OCI-LY7 (cell line): ENCODE data around the gene TRNT1. TPM values are rescaled to one million over a fixed set of nuclear protein-coding genes. Genes with fewer than 3 reads are reported as not detected.

Experiments used
- Bru-seq: library from RNA; stranded (reverse); fragments of 400-500 nt; gene quantifications from one replicate; lab custom pipeline; 2021; lab: Mats Ljungman, UMichigan
- BruChase-seq, 2 experiments: library from RNA; stranded (reverse); fragments of 400-500 nt; gene quantifications; one replicate each; lab custom pipeline; 2021; lab: Mats Ljungman, UMichigan
- BruUV-seq: library from RNA; stranded (reverse); fragments of 400-500 nt; replicated peaks from 2 replicates; lab custom pipeline; 2021; lab: Mats Ljungman, UMichigan
- CTCF ChIA-PET: fragments of 300-600 bp; sonication (Branson Sonifier 250); formaldehyde crosslinking; loops from one replicate; lab custom pipeline; 2022; ENCODE audit warnings: antibody characterized with exemption; ENCODE audit not compliant: unreplicated experiment; lab: Charles Lee
- POLR2A ChIA-PET: fragments of 300-600 bp; sonication (Branson Sonifier 250); formaldehyde crosslinking; loops from one replicate; lab custom pipeline; 2022; ENCODE audit warnings: antibody characterized with exemption; lab: Charles Lee
- DNase-seq: peaks from one replicate; pipeline ENCODE4 v3.0.0-alpha.2; 2015; ENCODE audit warnings: low spot score
- H2AFZ ChIP-seq: fragments of 200-600 bp; sonication (generic), shearing (Covaris generic); 2 replicates; pipeline ENCODE4 v1.6.1; 2014; ENCODE audit warnings: mild to moderate bottlenecking, antibody characterized with exemption, low read length, moderate library complexity
- H3K27ac ChIP-seq: fragments of 200-600 bp; sonication (generic); 2 replicates; pipeline ENCODE4 v1.5.1; 2014; ENCODE audit warnings: mixed run types, low read depth, mild to moderate bottlenecking, moderate library complexity, low read length, inconsistent platforms; ENCODE audit not compliant: poor library complexity, severe bottlenecking
- H3K36me3 ChIP-seq: fragments of 200-600 bp; sonication (generic); 2 replicates; pipeline ENCODE4 v1.6.1; 2014; ENCODE audit warnings: mild to moderate bottlenecking, antibody characterized with exemption, low read length, moderate library complexity, mixed read lengths; ENCODE audit not compliant: insufficient read depth
- H3K4me1 ChIP-seq: fragments of 200-600 bp; sonication (generic); 2 replicates; pipeline ENCODE4 v1.5.1; 2014; ENCODE audit warnings: mild to moderate bottlenecking, low read length; ENCODE audit not compliant: insufficient read depth, poor library complexity, severe bottlenecking
- H3K4me2 ChIP-seq: fragments of 200-600 bp; sonication (generic); 2 replicates; pipeline ENCODE4 v1.6.1; 2014; ENCODE audit warnings: mild to moderate bottlenecking, low read length
- H3K4me3 ChIP-seq: fragments of 200-600 bp; sonication (generic); 2 replicates; pipeline ENCODE4 v1.5.1; 2014; ENCODE audit warnings: mild to moderate bottlenecking, low read depth, low read length; ENCODE audit not compliant: poor library complexity, severe bottlenecking
- H3K79me2 ChIP-seq: fragments of 200-600 bp; sonication (generic); 2 replicates; pipeline ENCODE4 v1.6.1; 2016; ENCODE audit warnings: low read depth, mild to moderate bottlenecking, low read length, moderate library complexity, mixed read lengths; ENCODE audit not compliant: insufficient read depth
- H3K9me2 ChIP-seq: fragments of 200-600 bp; sonication (generic); 2 replicates; pipeline ENCODE4 v1.6.1; 2016; ENCODE audit warnings: mild to moderate bottlenecking, low read length, mixed read lengths; ENCODE audit not compliant: insufficient read depth
- H3K9me3 ChIP-seq: fragments of 200-600 bp; sonication (generic); 2 replicates; pipeline ENCODE4 v1.6.1; 2014; ENCODE audit warnings: mild to moderate bottlenecking, mixed run types, low read length, mixed read lengths
- H4K20me1 ChIP-seq: fragments of 200-600 bp; sonication (generic); 2 replicates; pipeline ENCODE4 v1.6.1; 2014; ENCODE audit warnings: mild to moderate bottlenecking, antibody characterized with exemption, low read length, moderate library complexity, mixed read lengths; ENCODE audit not compliant: insufficient read depth
- EZH2phosphoT487 ChIP-seq: fragments of 200-600 bp; sonication (generic); IDR thresholded peaks from 2 replicates; pipeline ENCODE4 v1.6.1; 2018; ENCODE audit warnings: low read depth, borderline replicate concordance, mild to moderate bottlenecking, mixed run types, antibody characterized with exemption, low read length, moderate library complexity, mixed read lengths
- intact Hi-C: fragments of 100-400 bp; cut with micrococcal nuclease; formaldehyde crosslinking; loops from one replicate; pipeline ENCODE4 v1.10.0; 2022; ENCODE audit not compliant: unreplicated experiment
- long read RNA-seq: library from polyadenylated mRNA; stranded (forward); transcript quantifications from one replicate; pipeline ENCODE4 v2.0.0, GENCODE V29; 2022
- total RNA-seq, 2 experiments: library from RNA; depleted of rRNA in 1 of 2; stranded (reverse); fragments of >200 nt in 1 of 2; shearing (Covaris generic) in 1 of 2; gene quantifications; 2 replicates each; pipeline ENCODE4 v1.2.3, GENCODE V29; 2014 to 2022
- TF ChIP-seq, protein P1 (sequence below): fragments of 200-600 bp; sonication (generic); conservative IDR thresholded peaks from 2 replicates; pipeline ENCODE4 v1.5.1; 2014; ENCODE audit warnings: mild to moderate bottlenecking, antibody characterized with exemption, low read length, moderate library complexity, mixed read lengths

TRNT1 gene
- total RNA-seq (2014; rRNA removed; shearing (Covaris generic)) (46.5 and 64.4 TPM in 2 replicates), total RNA-seq (2022) (50.2 and 58.6 TPM in 2 replicates), Bru-seq, nascent RNA (percentile 95 among the genes with signal in this experiment), BruChase-seq, experiment 1, labeled RNA remaining after a 6-hour chase (percentile 86 among the genes with signal in this experiment), BruChase-seq, experiment 2, labeled RNA remaining after a 2-hour chase (percentile 89 among the genes with signal in this experiment)
- long read RNA-seq, transcript TRNT1-208 (10 exons, 1,871 nt), result minor isoform, 5 of 173 reads
- long read RNA-seq, transcript TRNT1-201 (8 exons, 2,276 nt), result major isoform, 60 of 173 reads
- long read RNA-seq, partial matches to known transcripts, result 31 of 173 reads
- long read RNA-seq, other reads (novel, unspliced or antisense), result 75 of 173 reads

DNA sequence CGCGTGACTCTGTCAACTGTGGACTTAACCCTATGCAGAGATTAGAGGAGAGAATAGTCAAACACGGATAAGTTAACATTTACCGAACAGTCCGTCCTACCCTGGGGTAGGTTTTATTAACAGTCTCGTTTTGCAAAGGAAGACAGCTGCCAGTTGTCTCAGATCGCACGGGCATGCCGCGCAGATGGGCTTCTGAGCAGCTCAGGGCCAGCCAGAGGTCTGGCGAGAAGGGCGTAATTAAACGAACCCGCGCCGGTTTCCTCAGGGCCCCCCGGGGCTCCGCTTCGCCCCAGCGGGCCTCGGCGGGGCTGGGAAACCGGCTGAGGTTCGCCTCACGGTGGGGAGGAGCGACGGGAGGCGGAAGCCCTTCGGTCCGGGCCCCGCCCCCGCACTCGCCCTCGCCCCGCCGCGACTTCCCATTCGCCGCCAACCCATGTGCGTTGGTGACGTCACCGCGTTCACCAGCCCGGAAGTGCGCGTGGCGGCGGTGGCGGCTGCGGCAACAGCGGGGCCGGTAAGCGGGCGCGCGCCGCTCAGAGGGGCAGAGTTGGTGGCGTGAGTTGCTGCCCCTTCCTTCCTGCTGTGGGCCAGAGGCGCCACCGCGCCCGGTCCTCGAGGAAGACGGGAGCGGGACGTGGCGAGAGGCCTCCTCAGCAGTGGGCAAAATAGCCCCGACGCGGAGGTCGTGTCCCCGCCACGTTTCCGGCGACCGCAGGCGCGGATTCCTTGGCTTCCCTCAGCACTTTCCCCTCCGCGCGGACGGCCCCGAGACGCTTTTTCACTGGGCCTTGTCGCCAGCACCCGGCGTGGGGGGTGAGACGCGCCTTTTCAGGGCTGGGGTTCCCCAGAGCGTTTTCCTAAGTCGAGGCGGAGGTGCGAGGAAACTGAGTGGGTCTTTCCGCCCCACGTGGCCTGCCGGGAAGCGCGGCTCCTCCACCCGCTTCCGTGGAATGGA lies at the start of gene TRNT1:
Gene TRNT1 (plus strand): TSS at position 464 of the 955 bp plus-strand sequence. CDS start 2,101 bp downstream, outside the sequence.
- peak within 1 kb of the TSS; percentile 92 for H2AFZ ChIP-seq
- ChIA-PET POLR2A (interaction anchor here (1.0 kb wide), 1 partner anchor 38 kb away, joined by 3 read pairs; no protein-coding TSS in a partner anchor), CTCF (no interaction called here)
- H3K4me3 ChIP-seq, result peak within 1 kb of the TSS; percentile 91
- intact Hi-C loops, result loop anchor here (2.0 kb wide), 1 partner anchor 38 kb away; no protein-coding TSS in a partner anchor
- peaks cover 34% of the 10 kb centered on the region for H3K79me2 ChIP-seq
- H3K9me3 ChIP-seq, result no peaks in the 10 kb centered on the region
- H3K36me3 ChIP-seq, result peaks cover 29% of the 10 kb centered on the region
- H3K9me2 ChIP-seq, result no peaks in the 10 kb centered on the region
- no TSS peak for BruUV-seq
- no peaks in the 10 kb centered on the region for H4K20me1 ChIP-seq
- peak within 1 kb of the TSS; percentile 82 for H3K4me2 ChIP-seq
- no peak for TF ChIP-seq EZH2phosphoT487
- TF ChIP-seq, protein P1, sequence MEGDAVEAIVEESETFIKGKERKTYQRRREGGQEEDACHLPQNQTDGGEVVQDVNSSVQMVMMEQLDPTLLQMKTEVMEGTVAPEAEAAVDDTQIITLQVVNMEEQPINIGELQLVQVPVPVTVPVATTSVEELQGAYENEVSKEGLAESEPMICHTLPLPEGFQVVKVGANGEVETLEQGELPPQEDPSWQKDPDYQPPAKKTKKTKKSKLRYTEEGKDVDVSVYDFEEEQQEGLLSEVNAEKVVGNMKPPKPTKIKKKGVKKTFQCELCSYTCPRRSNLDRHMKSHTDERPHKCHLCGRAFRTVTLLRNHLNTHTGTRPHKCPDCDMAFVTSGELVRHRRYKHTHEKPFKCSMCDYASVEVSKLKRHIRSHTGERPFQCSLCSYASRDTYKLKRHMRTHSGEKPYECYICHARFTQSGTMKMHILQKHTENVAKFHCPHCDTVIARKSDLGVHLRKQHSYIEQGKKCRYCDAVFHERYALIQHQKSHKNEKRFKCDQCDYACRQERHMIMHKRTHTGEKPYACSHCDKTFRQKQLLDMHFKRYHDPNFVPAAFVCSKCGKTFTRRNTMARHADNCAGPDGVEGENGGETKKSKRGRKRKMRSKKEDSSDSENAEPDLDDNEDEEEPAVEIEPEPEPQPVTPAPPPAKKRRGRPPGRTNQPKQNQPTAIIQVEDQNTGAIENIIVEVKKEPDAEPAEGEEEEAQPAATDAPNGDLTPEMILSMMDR, result no peak
- H3K27ac ChIP-seq, result peak within 1 kb of the TSS; percentile 60
- H3K4me1 ChIP-seq, result peaks cover 20% of the 10 kb centered on the region
- peak; percentile 94 for DNase-seq

DNA sequence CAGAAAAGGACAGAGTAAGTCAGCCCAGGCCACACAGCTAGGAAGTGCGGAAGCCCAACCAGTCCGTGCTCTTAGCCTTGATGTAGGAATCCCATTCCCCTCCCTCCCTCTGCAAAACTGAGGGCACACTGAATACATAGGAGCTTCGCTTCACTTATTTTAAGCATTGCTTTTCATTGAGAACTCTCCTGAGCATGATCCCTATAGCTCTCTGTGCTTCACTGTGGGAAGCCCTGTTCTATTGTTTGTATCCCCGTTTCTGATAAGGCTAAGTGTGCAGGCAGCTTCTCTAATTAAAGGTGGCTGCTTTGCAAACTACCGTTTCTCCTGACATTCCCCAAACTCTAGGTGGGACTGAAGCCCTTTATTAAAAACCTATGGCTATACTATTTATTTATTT lies 46.4 kb upstream of the TRNT1 start:
- H3K9me2 ChIP-seq, result no peaks in the 10 kb centered on the region
- TF ChIP-seq, protein P1, result no peak
- TF ChIP-seq EZH2phosphoT487, result no peak
- H3K4me3 ChIP-seq, result no peak overlapping the region
- BruUV-seq, result no TSS peak
- no peak overlapping the region for H3K4me2 ChIP-seq
- no peak overlapping the region for H3K27ac ChIP-seq
- intact Hi-C loops, result no loop called here
- no peaks in the 10 kb centered on the region for H3K9me3 ChIP-seq
- no peaks in the 10 kb centered on the region for H3K79me2 ChIP-seq
- CTCF ChIA-PET, result no interaction called here
- POLR2A ChIA-PET, result no interaction called here
- no peak overlapping the region for H2AFZ ChIP-seq
- DNase-seq, result no peak
- no peaks in the 10 kb centered on the region for H4K20me1 ChIP-seq
- no peaks in the 10 kb centered on the region for H3K36me3 ChIP-seq
- H3K4me1 ChIP-seq, result peaks cover 7% of the 10 kb centered on the region
